ENCODE results near the gene SMYD2. TPM values are rescaled to one million over a fixed set of nuclear protein-coding genes. Genes with fewer than 3 reads are reported as not detected.

SMYD2 gene
- total RNA-seq, result 18.3 and 18.8 TPM in 2 replicates

- POLR2A ChIA-PET, result interaction anchor here (0.6 to 1.0 kb wide), 2 partner anchors 345 to 1230 kb away, joined by 3 read pairs; partner anchors contain the start of gene RPS6KC1
- CTCF ChIA-PET, result interaction anchor here (0.6 kb wide), 1 partner anchor 20 kb away, joined by 3 read pairs; no protein-coding TSS in a partner anchor
- no peaks in the 10 kb centered on the region for H3K36me3 Mint-ChIP-seq (ENCODE audit: low read depth)
- ATAC-seq (ENCODE audit: low read depth) (peak; percentile 76), DNase-seq (peak; percentile 69)
- intact Hi-C loops (cut with micrococcal nuclease), result loop anchor here (2.0 to 5.0 kb wide), 2 partner anchors 322 to 1424 kb away; partner anchors contain the start of genes CENPF and FLVCR1
- H3K4me3 Mint-ChIP-seq, result peak within 1 kb of the TSS; percentile 85
- peaks cover 23% of the 10 kb centered on the region for H3K4me1 Mint-ChIP-seq
- H3K27me3 Mint-ChIP-seq, result no peaks in the 10 kb centered on the region
- H3K27ac Mint-ChIP-seq, result peak within 1 kb of the TSS; percentile 76
- no peak for TF ChIP-seq CTCF (IDR thresholded peaks at IDR 0.05)
- no peaks in the 10 kb centered on the region for H3K9me3 Mint-ChIP-seq
These were observed at the start of gene SMYD2 for GRCh38 chr1:214281021-214281719. SMYD2 (plus strand) TSS chr1:214281159; CDS start chr1:214281255, 96 bp downstream.

GRCh38 chr1:214233856-214234634 lies 46.9 kb upstream of the SMYD2 start:
- TF ChIP-seq CTCF (IDR thresholded peaks at IDR 0.05), result no peak
- no peak overlapping the region for H3K4me3 Mint-ChIP-seq
- no peak overlapping the region for H3K27ac Mint-ChIP-seq
- ATAC-seq (ENCODE audit: low read depth) (no peak), DNase-seq (no peak)
- POLR2A ChIA-PET, result no interaction called here
- H3K27me3 Mint-ChIP-seq, result peaks cover 10% of the 10 kb centered on the region
- CTCF ChIA-PET, result no interaction called here
- no peaks in the 10 kb centered on the region for H3K9me3 Mint-ChIP-seq
- no peaks in the 10 kb centered on the region for H3K4me1 Mint-ChIP-seq
- H3K36me3 Mint-ChIP-seq (ENCODE audit: low read depth), result no peaks in the 10 kb centered on the region
- intact Hi-C loops (cut with micrococcal nuclease), result no loop called here

- no peak overlapping the region for H3K4me3 Mint-ChIP-seq
- POLR2A ChIA-PET, result no interaction called here
- no peak for ATAC-seq (ENCODE audit: low read depth)
- DNase-seq, result no peak
- intact Hi-C loops (cut with micrococcal nuclease), result no loop called here
- CTCF ChIA-PET, result no interaction called here
- no peaks in the 10 kb centered on the region for H3K36me3 Mint-ChIP-seq (ENCODE audit: low read depth)
- no peak for TF ChIP-seq CTCF (IDR thresholded peaks at IDR 0.05)
- peaks cover 10% of the 10 kb centered on the region for H3K27me3 Mint-ChIP-seq
- no peaks in the 10 kb centered on the region for H3K9me3 Mint-ChIP-seq
- no peak overlapping the region for H3K27ac Mint-ChIP-seq
- H3K4me1 Mint-ChIP-seq, result no peaks in the 10 kb centered on the region
These were observed 46.3 kb upstream of the SMYD2 start for GRCh38 chr1:214234635-214235025.

GRCh38 chr1:214236477-214236876 lies 44.5 kb upstream of the SMYD2 start:
- H3K4me3 Mint-ChIP-seq, result no peak overlapping the region
- peaks cover 12% of the 10 kb centered on the region for H3K27me3 Mint-ChIP-seq
- TF ChIP-seq CTCF (IDR thresholded peaks at IDR 0.05), result no peak
- POLR2A ChIA-PET, result no interaction called here
- intact Hi-C loops (cut with micrococcal nuclease), result no loop called here
- CTCF ChIA-PET, result no interaction called here
- no peak for ATAC-seq (ENCODE audit: low read depth)
- H3K9me3 Mint-ChIP-seq, result no peaks in the 10 kb centered on the region
- H3K4me1 Mint-ChIP-seq, result no peaks in the 10 kb centered on the region
- H3K27ac Mint-ChIP-seq, result no peak overlapping the region
- no peak for DNase-seq
- no peaks in the 10 kb centered on the region for H3K36me3 Mint-ChIP-seq (ENCODE audit: low read depth)

GRCh38 chr1:214241060-214241459 lies 39.9 kb upstream of the SMYD2 start:
- intact Hi-C loops (cut with micrococcal nuclease), result no loop called here

More at GRCh38 chr1:214241060-214241459, 39.9 kb upstream of the SMYD2 start:
- no peak for TF ChIP-seq CTCF (IDR thresholded peaks at IDR 0.05)
- POLR2A ChIA-PET, result no interaction called here
- Mint-ChIP-seq H3K27ac (no peak overlapping the region), H3K36me3 (ENCODE audit: low read depth) (no peaks in the 10 kb centered on the region), H3K9me3 (no peaks in the 10 kb centered on the region), H3K27me3 (peaks cover 23% of the 10 kb centered on the region), H3K4me1 (no peaks in the 10 kb centered on the region), H3K4me3 (no peak overlapping the region)
- CTCF ChIA-PET, result no interaction called here
- no peak for DNase-seq
- no peak for ATAC-seq (ENCODE audit: low read depth)

Data from activated B cell treated with CpG ODN at 0.5 μM for 24 hours (primary cell).